ENCODE results near the gene DAPK1.

DAPK1 gene

DNA sequence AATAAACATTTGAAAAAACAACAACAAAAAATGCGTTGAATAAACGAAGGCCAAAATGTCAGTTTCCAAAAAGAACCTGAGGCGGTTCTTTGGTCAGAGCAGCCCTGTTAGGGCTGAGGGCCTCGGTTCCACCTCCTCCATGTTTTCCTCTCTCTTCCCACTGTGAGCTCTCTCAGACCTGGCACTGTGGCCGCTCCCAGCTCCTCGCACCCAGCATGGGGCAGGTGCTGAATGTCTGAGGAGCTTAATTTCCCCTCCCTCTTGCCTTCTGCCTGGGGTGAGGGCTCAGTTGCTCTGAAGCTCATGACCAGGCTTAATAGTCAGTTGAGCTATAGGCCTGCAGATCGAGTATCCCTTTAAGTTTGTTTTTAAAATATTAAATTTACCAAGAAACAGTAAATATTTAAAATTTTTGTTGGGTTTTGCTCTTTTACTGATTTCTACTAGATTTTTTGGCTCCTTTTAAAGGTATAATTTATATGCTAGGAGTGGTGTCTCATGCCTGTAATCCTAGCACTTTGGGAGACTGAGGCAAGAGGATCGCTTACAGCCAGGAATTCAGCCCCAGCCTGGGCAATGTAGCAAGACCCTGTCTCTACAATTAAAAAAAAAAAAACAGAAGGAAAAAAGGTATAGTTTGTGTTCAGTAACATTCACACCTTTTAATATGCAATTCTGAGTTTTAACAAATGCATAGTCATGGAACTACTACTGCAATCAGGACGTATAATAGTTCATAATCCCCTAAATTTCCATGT is 28.1 kb downstream of the DAPK1 start:
- no peaks in the 10 kb centered on the region for H3K36me3 ChIP-seq (ENCODE audit: control insufficient read depth, insufficient read depth, low read length)
- H3K4me3 ChIP-seq (ENCODE audit: low read length) = no peak overlapping the region
- peaks cover 4% of the 10 kb centered on the region for H3K4me1 ChIP-seq (ENCODE audit: control insufficient read depth, insufficient read depth, low read length)
- no peaks in the 10 kb centered on the region for H3K9me3 ChIP-seq (ENCODE audit: control insufficient read depth, low read length)
- H3K9ac ChIP-seq (ENCODE audit: low read length) = no peak overlapping the region
- no peaks in the 10 kb centered on the region for H3K27me3 ChIP-seq (ENCODE audit: control insufficient read depth, insufficient read depth, low read length)

DNA sequence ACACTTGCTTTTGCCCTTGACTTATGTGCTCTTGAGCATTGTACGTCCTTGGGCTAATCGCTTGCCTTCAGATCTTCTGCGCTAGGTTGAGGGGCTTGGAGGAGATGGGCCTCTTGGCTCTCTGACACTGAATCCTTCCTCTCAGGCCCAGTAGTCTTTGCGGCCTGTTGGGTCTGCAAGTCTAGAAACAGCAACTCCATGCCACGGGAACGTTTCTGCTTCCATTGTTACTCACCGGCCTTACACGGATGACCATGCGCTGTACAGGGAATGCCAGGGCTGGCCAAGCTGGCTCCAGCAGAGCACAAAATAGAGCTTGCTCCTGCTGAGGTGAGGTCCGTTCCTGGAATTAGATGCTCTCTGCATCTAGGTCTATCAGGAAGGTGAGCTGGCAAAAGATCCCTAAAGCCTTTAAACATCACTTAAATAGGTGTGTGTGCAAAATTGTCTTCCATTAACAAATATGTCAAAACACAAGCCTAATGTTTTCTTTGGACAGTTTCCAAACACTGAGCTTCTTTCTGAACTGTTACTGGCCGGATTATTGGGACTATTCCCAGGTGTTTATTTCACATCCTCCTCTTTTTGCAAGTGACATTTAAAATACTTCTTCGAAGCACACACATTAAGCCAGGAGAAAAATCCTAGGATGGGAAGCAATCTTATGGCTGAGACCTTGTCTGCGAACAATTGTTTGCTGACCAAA is 29.7 kb downstream of the DAPK1 start:
- H3K9ac ChIP-seq (ENCODE audit: low read length) = no peak overlapping the region
- no peak overlapping the region for H3K4me3 ChIP-seq (ENCODE audit: low read length)
- no peaks in the 10 kb centered on the region for H3K36me3 ChIP-seq (ENCODE audit: control insufficient read depth, insufficient read depth, low read length)
- H3K27me3 ChIP-seq (ENCODE audit: control insufficient read depth, insufficient read depth, low read length) = no peaks in the 10 kb centered on the region
- H3K9me3 ChIP-seq (ENCODE audit: control insufficient read depth, low read length) = no peaks in the 10 kb centered on the region
- peaks cover 15% of the 10 kb centered on the region for H3K4me1 ChIP-seq (ENCODE audit: control insufficient read depth, insufficient read depth, low read length)

DNA sequence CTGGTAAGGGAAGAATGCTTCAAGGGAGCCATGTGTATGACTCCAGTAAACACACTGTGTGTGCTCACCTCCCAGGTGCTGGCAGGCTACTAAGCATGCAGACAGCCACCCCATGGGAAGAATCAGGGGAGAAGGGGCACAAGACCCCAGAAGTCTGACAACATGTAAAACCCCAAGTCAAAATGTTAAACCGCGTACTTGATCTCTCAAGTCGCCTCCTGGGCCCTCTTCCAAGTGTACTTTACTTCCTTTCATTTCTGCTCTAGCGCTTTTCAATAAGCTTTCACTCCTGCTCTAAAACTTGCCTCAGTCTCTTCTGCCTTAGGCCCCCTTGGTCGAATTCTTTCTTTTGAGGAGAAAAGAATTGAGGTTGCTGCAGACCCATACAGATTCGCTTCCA is 31.3 kb downstream of the DAPK1 start:
- Histone ChIP-seq H3K4me3 (ENCODE audit: low read length) (no peak overlapping the region), H3K9ac (ENCODE audit: low read length) (no peak overlapping the region), H3K27me3 (ENCODE audit: control insufficient read depth, insufficient read depth, low read length) (no peaks in the 10 kb centered on the region), H3K4me1 (ENCODE audit: control insufficient read depth, insufficient read depth, low read length) (peaks cover 15% of the 10 kb centered on the region), H3K9me3 (ENCODE audit: control insufficient read depth, low read length) (no peaks in the 10 kb centered on the region), H3K36me3 (ENCODE audit: control insufficient read depth, insufficient read depth, low read length) (no peaks in the 10 kb centered on the region)

DNA sequence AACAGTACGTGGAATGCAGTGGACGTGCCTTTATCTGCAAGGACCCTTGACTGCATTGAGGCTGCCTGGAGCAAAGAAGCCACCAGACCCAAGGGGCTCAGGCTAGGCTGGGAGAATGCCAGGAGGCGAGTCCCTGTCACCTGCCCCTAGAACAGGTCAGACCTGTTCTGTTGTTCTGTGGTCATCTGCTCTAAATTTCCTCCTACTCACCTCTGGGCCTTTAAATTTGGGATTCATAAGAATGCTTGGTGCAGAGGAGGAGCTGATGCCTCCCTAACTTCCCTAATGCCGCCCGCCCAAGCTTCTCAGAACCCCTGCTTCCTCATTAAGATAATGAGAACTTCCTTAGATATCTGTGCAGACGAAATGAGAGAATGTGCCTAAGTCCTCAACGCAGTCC is 32.0 kb downstream of the DAPK1 start:
- Histone ChIP-seq H3K9ac (ENCODE audit: low read length) (no peak overlapping the region), H3K27me3 (ENCODE audit: control insufficient read depth, insufficient read depth, low read length) (no peaks in the 10 kb centered on the region), H3K9me3 (ENCODE audit: control insufficient read depth, low read length) (no peaks in the 10 kb centered on the region), H3K36me3 (ENCODE audit: control insufficient read depth, insufficient read depth, low read length) (no peaks in the 10 kb centered on the region), H3K4me3 (ENCODE audit: low read length) (no peak overlapping the region), H3K4me1 (ENCODE audit: control insufficient read depth, insufficient read depth, low read length) (peaks cover 15% of the 10 kb centered on the region)

DNA sequence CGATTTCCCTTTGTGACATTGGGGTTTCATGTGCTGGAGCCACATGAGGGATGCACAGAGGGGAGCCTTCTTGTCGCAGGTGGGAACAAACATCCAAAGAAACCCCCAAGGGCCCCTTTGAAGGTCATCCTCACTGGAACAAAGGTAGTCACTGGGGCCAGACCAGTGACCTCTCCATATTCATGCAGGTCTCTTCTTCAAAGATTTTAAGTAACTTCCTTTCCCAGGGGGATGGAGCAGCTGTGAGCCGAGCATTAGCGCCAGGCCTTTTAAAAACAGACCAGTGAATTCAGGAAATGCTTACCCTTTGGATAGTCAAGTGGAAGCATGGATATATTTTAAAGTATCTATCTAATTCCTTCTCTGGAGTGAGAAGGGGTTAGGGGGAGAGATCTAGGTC is 33.0 kb downstream of the DAPK1 start:
- Histone ChIP-seq H3K9me3 (ENCODE audit: control insufficient read depth, low read length) (no peaks in the 10 kb centered on the region), H3K4me1 (ENCODE audit: control insufficient read depth, insufficient read depth, low read length) (peaks cover 15% of the 10 kb centered on the region), H3K36me3 (ENCODE audit: control insufficient read depth, insufficient read depth, low read length) (no peaks in the 10 kb centered on the region), H3K4me3 (ENCODE audit: low read length) (no peak overlapping the region), H3K9ac (ENCODE audit: low read length) (no peak overlapping the region), H3K27me3 (ENCODE audit: control insufficient read depth, insufficient read depth, low read length) (no peaks in the 10 kb centered on the region)

DNA sequence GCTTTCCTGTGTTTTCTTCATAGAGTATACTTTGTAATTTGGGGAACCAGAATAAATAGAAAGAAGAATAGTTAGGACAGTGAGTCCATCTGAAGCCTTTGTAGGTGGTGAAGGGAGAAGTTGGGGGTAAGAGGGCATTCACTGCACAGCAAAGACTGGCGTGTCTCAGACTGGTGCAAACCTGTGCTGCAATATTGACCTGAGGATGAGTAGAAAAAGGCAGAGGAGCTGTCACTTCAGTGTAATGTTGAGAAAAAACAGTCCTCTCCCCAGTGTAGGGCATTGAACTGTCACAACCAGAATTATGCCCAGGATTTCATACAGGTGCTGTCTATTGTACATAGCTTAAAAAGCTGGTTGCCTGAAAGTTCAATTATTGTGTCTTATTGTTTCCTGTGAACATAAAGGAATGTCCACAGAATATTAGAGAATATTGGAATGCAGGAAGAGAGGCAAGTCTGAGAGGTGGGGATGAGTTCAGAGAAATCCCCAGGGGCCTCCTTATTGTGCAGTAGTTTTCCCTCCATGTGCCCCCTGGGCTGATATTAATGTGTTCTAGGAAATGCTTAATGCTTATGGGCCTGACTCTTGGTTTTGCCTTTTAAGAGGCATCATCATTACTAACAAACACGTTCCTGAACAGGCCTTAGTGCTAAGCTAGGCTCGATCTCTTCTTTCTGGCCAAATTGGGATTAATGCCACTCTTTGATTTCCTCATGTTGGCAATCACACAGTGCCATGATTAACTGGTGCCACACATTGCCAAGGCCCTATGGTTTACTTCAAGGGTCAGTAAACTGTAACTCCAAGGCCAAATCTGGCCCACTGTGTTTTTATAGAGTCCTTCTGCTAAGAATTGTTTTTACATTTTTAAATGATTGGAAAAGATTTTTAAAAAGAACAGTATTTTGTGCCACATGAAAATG is 34.0 kb downstream of the DAPK1 start:
- H3K4me3 ChIP-seq (ENCODE audit: low read length) = no peak overlapping the region
- no peaks in the 10 kb centered on the region for H3K27me3 ChIP-seq (ENCODE audit: control insufficient read depth, insufficient read depth, low read length)

DNA sequence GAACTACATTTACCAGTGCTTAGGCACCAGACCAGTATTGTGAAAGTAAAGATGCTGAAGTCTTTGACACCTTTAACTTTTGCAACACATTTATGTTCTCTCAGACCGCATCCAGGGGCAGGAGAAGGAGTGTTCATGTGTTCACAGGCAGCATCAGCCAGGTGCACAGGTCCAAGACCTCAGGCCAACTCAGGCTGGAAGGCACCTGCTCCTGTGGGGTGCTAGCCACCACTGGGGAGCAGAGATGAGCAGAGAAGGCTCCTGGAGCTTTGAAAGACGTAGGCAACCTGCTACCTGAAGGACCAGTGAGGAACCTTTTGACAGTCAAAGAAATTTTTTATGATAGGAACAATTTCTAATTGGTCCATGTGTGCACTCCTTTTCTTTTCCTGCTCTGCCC is 35.6 kb downstream of the DAPK1 start:
- Histone ChIP-seq H3K4me3 (ENCODE audit: low read length) (no peak overlapping the region), H3K27me3 (ENCODE audit: control insufficient read depth, insufficient read depth, low read length) (no peaks in the 10 kb centered on the region), H3K9me3 (ENCODE audit: control insufficient read depth, low read length) (no peaks in the 10 kb centered on the region), H3K9ac (ENCODE audit: low read length) (no peak overlapping the region), H3K36me3 (ENCODE audit: control insufficient read depth, insufficient read depth, low read length) (no peaks in the 10 kb centered on the region), H3K4me1 (ENCODE audit: control insufficient read depth, insufficient read depth, low read length) (peaks cover 15% of the 10 kb centered on the region)

More for the DNA sequence above, 34.0 kb downstream of the DAPK1 start:
- no peaks in the 10 kb centered on the region for H3K9me3 ChIP-seq (ENCODE audit: control insufficient read depth, low read length)
- H3K9ac ChIP-seq (ENCODE audit: low read length) = no peak overlapping the region
- H3K36me3 ChIP-seq (ENCODE audit: control insufficient read depth, insufficient read depth, low read length) = no peaks in the 10 kb centered on the region
- peaks cover 15% of the 10 kb centered on the region for H3K4me1 ChIP-seq (ENCODE audit: control insufficient read depth, insufficient read depth, low read length)

DNA sequence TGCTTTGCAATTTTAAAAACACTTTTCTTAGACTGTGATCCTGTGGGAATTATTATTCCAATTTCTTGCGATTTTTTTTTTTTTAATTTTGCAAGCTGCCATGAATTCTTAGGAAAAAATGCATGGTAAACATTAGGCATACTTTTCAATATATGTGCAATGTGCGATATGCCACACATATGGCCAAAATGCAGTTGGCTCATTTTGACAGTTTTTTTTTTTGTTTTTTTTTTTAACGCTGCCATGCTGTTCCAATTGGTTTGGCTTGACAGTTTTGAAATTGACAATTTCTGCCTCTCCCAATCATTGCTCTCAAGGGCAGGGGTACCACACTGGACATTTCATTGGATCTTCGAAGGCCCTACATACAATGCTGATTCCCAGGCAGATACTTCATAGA is 36.4 kb downstream of the DAPK1 start:
- H3K9me3 ChIP-seq (ENCODE audit: control insufficient read depth, low read length) = no peaks in the 10 kb centered on the region
- no peak overlapping the region for H3K4me3 ChIP-seq (ENCODE audit: low read length)
- no peaks in the 10 kb centered on the region for H3K36me3 ChIP-seq (ENCODE audit: control insufficient read depth, insufficient read depth, low read length)
- no peak overlapping the region for H3K9ac ChIP-seq (ENCODE audit: low read length)
- H3K4me1 ChIP-seq (ENCODE audit: control insufficient read depth, insufficient read depth, low read length) = peaks cover 15% of the 10 kb centered on the region
- no peaks in the 10 kb centered on the region for H3K27me3 ChIP-seq (ENCODE audit: control insufficient read depth, insufficient read depth, low read length)

DNA sequence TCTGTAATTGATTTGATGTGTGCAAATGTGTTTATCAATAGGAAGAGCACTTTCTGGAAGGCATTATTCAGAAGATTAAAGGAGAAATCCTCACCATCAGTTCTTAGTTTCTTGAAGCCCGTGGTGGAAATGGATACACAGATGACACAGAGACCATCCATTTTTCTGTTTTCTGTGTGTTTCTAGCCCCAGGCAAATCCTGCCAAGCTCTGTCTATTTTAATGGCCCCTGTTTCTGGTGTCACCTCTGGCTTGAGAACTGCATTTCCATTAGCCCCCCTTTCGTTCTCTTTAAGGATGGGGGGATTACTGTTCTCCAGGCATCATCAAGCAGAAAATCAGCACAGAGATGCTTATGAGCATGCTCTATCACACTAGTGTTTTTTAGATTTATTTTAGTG is 37.3 kb downstream of the DAPK1 start:
- no peak overlapping the region for H3K4me3 ChIP-seq (ENCODE audit: low read length)
- H3K9me3 ChIP-seq (ENCODE audit: control insufficient read depth, low read length) = no peaks in the 10 kb centered on the region
- H3K9ac ChIP-seq (ENCODE audit: low read length) = no peak overlapping the region
- peaks cover 11% of the 10 kb centered on the region for H3K4me1 ChIP-seq (ENCODE audit: control insufficient read depth, insufficient read depth, low read length)
- H3K36me3 ChIP-seq (ENCODE audit: control insufficient read depth, insufficient read depth, low read length) = no peaks in the 10 kb centered on the region
- H3K27me3 ChIP-seq (ENCODE audit: control insufficient read depth, insufficient read depth, low read length) = no peaks in the 10 kb centered on the region

DNA sequence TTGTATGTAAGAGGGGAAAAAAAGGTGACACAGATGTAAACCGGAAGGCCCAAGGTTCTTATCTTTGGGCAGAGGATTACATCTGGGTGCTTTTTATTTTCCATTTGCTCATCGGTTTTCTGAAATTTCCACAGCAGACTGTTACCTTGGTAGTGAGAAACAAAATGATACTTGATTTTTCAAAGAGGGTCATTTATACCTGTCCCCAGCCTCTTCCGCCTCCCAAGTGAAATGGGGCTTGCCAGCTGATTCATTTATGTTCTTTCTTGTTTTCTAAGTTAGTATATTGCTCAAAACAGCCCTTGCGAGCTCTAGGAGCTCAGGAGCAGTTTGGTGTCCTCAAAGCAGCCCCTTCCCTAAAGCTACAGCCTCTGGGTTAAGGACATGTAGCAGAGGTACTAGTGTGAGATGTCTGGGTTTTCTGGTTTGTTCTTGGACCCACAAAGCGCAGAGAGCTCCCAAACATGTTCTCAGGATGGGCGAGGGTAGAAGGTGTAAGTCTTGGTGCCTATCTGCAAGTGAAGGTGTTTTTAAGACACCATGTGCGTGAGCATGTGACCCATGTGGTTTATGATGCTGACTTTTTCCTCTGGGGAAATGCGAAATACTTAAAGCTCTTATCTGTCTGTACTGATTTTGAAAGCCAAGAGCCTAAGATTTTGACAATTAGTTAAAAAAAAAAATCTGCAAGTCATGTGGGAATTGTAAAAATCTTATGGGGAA is 38.3 kb downstream of the DAPK1 start:
- Histone ChIP-seq H3K27me3 (ENCODE audit: control insufficient read depth, insufficient read depth, low read length) (no peaks in the 10 kb centered on the region), H3K9me3 (ENCODE audit: control insufficient read depth, low read length) (no peaks in the 10 kb centered on the region), H3K4me3 (ENCODE audit: low read length) (no peak overlapping the region), H3K36me3 (ENCODE audit: control insufficient read depth, insufficient read depth, low read length) (no peaks in the 10 kb centered on the region), H3K4me1 (ENCODE audit: control insufficient read depth, insufficient read depth, low read length) (peaks cover 11% of the 10 kb centered on the region), H3K9ac (ENCODE audit: low read length) (no peak overlapping the region)

DNA sequence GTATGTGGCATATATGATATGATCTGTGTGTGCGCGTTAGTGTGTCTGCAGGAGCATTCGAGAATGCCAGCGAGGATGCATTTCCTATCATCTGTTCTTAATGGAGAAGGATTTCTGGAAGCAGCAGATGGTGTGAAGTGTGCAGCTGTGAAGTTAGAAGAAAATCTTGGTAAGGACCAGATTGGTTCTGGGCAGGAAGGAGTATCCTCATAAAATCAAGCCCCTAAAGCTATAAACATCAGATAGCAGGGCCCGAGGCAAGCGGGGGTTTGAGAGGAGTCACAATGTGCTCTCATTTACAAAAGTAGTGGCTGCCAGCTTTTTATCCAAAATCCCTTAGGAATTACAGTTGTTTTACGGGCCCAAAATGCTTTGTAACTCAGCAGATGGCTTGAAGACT is 40.0 kb downstream of the DAPK1 start:
- H3K4me3 ChIP-seq (ENCODE audit: low read length) = no peak overlapping the region
- no peaks in the 10 kb centered on the region for H3K27me3 ChIP-seq (ENCODE audit: control insufficient read depth, insufficient read depth, low read length)
- H3K9me3 ChIP-seq (ENCODE audit: control insufficient read depth, low read length) = no peaks in the 10 kb centered on the region
- no peaks in the 10 kb centered on the region for H3K36me3 ChIP-seq (ENCODE audit: control insufficient read depth, insufficient read depth, low read length)
- no peaks in the 10 kb centered on the region for H3K4me1 ChIP-seq (ENCODE audit: control insufficient read depth, insufficient read depth, low read length)
- H3K9ac ChIP-seq (ENCODE audit: low read length) = no peak overlapping the region
